Stimulated activated CD8-positive, alpha-beta memory T cell treated with anti-CD3 and anti-CD28 coated beads, Interleukin-4, amount 100 ng/mL, for 4 hours (primary cell): ENCODE measurements around the gene DDR1.

ENCODE experiments used
- DNase-seq, 2 donors: peaks; one replicate each; pipeline ENCODE4 v3.0.0-alpha.2; 2020; ENCODE audit warnings: low read depth in 2 of 2, low spot score in 1 of 2

DDR1 gene

DNA sequence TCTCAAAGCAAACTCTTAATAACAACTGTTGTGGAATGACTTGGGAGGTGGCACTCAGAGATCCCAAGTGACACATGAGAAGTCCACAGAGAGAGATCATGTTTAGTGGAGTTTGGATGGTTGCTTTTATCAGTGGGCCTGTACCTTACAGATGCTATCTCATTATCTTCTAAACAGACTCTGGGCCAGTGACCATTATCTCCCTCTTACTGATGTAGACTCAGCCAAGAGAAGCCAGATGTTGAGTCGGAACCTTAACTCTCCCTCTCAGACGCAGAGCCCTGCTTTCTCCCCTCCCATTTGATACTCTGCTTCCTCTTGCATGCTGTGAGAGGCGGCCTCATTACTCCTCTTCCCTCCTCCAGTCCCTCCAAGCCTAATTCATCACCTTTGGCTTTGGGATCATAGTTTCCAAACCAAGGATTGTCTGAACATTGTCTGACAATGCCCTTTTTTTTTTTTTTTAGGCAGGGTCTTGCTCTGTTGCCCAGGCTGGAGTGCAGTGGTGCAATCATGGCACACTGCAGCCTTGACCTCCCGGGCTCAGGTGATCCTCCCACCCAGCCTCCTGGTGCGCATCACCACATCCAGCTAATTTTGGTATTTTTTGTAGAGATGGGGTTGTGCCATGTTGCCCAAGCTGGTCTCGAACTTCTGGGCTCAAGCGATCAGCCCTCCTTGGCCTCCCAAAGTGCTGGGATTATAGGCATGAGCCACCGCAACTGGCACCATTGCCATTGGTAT lies 4.5 kb upstream of the DDR1 start:
- no peak for DNase-seq

GRCh38 chr6:30880698-30881252 lies 3.5 kb upstream of the DDR1 start:
- no peak for DNase-seq

DNA sequence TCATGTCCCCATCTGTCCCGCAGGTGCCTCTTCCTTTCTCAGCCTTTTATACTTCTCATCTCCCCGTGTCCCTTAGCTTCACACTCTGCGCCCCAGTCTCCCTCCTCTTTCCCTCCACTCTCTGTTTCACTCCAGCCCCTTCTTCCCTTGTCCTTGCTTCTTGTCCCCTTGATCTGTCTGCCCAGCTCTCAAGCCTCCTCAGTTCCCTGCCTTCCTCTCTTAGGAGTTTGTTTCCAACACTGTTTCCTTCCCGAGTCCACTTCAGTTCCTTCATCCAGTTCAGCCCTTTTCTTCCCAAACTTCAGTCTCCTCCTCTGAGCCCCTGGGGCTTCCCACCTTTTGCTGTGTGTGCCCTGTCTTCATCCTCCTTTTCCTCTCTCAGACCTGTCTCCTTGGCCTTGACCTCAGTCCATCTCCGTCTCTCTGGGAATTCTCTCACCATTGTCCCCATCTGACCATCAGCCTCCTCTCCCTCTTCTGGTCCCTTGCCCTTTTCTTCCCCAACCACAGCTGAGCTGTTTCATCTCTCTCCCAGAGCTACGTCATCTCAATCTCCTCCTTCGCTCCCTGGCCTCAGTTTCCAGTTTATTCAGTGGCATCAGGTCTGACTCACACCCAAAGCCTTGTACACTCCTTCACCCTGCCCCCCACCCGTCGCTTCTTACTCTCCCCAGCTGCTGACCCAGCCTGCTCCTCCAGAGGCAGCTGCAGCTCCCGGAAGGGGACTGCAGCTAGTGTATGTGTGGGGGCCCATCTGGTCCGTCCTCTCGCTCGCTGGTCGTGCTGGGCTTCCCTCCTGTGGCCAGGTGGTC lies 2.7 kb upstream of the DDR1 start:
- DNase-seq: no peak

DNA sequence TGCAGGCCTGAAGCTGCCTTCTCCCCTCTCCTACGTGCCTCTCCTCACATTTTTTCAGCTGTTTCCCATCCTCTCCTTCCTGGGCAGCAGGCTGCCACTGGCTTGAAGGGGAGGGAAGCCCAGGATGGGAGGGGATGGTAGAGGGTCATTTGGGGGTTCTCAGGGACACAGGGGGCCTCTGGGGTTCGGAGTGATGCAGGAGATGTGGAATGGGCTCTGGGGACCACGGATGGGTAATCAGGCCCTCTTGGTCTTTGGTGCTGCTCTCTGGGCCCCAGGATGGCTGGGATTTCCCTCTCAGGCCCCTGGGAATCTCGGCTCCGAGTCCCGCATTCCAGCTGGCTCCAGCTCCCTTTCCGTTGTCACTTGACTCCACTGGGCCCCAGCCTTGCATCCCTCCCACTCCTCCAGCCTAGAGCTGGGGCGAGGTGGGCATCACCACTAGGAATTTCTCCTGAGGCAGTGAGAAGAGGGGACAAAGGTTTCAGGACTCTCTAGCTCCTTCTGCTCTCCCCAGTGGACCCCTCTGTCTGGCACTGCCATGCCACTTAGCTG lies 2.0 kb upstream of the DDR1 start:
- DNase-seq: no peak

GRCh38 chr6:30882759-30883684 lies 1.3 kb upstream of the DDR1 start:
- DNase-seq: no peak

DNA sequence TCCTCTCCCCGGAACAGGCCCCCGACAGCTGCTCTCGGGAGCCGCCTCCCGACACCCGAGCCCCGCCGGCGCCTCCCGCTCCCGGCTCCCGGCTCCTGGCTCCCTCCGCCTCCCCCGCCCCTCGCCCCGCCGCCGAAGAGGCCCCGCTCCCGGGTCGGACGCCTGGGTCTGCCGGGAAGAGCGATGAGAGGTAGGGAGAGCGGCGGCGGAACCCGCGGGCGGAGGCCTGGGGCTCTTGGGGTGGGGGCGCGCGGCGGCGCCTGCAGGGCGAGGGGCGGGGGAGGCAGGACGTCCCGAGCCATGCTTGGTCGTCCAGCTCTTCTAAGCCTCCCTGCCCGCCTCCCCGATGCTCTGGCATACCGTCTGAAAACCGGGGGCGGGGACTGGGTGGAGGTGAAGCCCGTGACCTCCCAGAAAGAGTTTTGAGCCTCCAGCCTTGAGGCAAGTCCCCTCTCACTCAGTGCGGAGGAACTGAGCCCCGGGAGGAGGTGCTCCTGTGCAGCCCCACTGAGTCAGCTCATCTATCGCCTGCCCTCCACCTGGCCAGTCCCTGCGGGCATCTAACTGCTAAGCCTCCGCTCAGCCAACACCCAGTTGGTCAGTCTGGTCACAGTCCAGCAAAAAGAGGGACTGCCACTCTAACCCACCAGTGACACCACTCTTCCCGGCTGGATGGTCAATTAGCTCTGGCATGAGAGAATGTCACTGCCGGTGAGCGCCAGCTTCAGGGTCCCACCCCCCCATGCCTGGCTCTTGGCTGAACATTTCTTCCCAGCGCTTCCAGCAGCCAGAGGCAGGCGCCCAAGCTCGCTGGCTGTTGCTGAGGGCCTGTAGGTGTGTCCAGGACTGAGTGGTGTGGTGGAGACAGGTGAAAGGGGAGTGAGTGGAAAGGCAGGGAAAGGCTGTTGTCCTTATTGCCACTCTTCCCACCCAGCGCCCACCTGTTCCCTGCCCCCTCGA lies 482 bp downstream of the DDR1 start:
- no peak for DNase-seq

DNA sequence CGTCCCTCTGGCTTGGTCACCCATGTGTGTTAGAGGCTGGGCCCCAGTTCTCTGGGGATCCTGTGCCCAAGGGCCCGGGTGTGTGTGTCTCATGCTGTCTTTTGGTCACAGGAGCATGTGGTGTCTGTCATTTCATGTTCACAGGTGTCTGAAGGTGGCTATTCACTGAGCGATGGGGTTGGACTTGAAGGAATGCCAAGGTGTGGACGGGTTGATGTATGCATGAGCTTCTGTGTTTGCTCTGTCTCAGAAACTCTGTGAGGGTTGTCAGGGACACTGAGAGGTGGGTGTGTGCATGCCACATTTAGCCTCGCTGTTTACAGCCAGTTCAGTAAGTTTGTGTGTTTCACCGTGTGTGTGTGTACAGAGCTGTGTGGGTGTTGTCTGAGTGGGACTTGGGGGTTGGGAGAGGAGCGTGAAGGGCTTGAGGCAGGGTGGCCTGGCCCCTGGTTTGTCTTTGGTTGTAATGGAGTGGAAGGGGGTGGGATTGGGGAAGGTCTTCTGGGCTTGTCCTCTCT lies 1.2 kb downstream of the DDR1 start:
- DNase-seq: no peak

DNA sequence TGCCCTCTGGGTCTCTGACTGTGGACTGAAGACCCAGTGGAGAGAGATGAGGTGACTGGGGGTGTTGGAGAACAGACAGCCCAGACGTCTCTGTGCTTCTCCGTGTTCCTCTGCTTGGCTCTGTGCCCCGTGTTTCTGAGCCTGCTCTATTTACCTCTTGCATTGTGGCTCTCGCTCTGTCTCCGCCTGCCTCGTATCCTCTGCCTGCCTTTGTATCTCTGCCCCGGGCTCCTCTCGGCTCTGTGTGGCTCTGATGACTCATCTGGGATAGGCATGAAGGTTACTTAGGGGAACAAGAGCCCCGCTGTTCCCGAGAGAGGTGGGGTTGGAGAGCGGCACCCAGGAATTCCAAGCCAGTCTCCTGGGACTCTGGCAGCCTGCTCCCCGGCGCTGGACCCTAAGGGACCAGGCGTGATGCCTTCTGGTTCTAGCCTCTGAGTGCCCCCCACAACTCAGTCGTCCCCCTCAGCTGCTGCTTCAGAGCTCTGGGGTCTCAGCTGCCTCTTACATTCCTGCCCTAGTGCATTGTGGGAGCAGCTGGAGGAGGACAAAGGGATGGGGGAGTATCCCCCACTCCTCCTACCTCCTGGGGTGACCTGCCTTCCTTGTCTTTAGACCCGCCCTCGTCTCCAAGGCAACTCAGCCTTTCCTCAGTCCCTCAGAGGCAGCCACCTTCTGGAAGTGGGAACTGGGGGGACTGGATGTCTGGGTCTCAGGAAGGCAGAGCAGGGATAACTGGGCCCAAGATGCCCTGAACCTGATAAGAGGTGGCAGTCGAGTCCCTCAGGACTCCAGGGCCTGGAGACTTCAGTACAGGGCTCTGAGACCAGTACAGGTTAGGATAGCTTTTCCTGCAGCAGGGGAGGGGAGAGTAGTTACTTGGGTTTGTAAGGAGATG lies 1.9 kb downstream of the DDR1 start:
- no peak for DNase-seq

DNA sequence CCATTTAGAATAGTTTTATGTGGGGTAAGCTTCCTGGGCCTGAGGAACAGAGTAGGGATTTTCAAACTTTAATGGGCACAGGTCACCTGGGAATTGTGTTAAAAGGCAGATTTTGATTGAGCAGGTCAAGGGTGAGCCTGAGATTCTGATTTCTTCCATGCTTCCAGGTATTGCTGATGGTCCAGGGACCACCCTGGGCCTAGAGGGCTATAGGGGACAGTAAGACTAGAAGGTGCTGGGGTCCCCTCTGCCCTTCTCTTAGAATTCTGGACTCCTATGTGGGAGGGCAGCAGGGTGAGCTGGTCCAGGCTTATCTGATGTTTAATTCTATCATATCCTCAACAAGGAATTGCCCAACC lies 2.6 kb downstream of the DDR1 start:
- DNase-seq: no peak

- no peak for DNase-seq
Observed at GRCh38 chr6:30887901-30888815, 3.8 kb downstream of the DDR1 start.

- DNase-seq: no peak
Observed at GRCh38 chr6:30888816-30889495, 4.6 kb downstream of the DDR1 start.

DNA sequence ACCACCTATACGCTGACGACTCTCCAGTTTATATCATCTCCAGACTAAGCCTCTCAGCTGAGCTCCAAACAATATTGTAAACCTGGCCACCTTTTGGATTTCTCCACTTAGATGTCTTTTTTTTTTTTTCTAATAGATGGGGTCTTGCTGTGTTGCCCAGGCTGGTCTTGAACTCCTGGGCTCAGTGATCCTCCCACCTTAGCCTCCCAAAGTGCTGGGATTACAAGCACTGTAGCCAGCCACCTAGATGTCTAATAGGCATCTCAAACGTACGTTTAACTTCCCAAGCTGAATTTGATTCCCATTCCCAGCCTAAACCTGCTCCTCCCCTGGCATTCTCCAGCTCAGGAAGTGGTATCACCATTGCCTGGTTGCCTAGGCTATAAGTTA lies 5.2 kb downstream of the DDR1 start:
- DNase-seq: no peak

GRCh38 chr6:30889921-30890645 lies 5.8 kb downstream of the DDR1 start:
- DNase-seq: no peak

DNA sequence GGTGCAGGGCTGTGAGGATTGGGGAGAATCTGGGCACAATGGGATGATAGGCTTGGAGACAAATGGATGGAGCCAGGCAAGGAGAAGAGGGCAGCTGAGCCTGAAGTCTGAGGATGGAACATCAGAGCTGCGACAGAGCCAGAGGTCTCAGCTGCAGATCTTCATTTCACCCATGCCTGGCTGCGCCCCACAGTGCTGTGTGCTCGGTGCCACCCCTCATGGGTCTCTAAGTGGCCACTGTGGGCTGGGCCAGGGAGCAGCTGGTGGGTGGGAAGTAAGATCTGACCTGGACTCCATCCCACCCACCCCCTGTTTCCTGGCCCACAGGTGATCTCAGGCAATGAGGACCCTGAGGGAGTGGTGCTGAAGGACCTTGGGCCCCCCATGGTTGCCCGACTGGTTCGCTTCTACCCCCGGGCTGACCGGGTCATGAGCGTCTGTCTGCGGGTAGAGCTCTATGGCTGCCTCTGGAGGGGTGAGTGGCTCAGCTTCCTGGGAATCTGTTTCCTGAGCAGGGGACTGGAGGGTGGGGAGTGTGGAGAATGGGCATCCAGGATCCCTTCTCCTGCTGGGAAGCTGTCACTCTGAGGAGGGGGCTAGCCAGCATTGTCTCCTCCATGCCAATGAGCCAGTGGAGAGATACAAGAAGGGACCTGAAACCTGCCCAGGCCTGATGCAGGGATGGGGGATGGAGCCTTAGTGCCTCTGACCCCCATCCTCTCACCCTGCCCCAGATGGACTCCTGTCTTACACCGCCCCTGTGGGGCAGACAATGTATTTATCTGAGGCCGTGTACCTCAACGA lies 6.5 kb downstream of the DDR1 start:
- no peak for DNase-seq

DNA sequence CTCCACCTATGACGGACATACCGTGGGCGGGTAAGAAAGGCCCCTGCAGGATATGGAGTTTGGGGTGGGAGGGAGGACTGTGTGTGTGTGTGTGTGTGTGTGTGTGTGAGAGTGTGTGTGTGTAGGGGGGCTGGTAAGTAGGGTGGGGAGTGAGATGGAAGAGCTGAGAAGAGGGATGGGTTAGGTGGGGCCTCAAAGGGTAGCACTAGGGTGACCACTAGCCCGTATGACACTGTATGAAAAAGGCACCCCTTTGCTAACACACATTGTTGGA lies 7.1 kb downstream of the DDR1 start:
- DNase-seq: no peak
